Parathyroid adenoma (tissue), 2 donors: ENCODE results near the gene BST1.
A peak's percentile ranks its signal among the peaks of the same experiment; 100 is the strongest.

ENCODE experiments used
- H2AFZ ChIP-seq: fragments of 300-600 bp; sonication (generic); one replicate; pipeline ENCODE4 v1.7.0; 2017; ENCODE audit warnings: antibody characterized with exemption, mild to moderate bottlenecking
- H3K27ac ChIP-seq: fragments of 300-600 bp; sonication (generic); one replicate; pipeline ENCODE4 v1.7.0; 2017
- H3K27me3 ChIP-seq: fragments of 300-600 bp; sonication (generic); one replicate; pipeline ENCODE4 v1.7.0; 2017; ENCODE audit warnings: low read length; ENCODE audit not compliant: control insufficient read depth, insufficient read depth
- H3K36me3 ChIP-seq: fragments of 300-600 bp; sonication (generic); one replicate; pipeline ENCODE4 v1.7.0; 2017; ENCODE audit warnings: low read length; ENCODE audit not compliant: control insufficient read depth, insufficient read depth
- H3K4me1 ChIP-seq: fragments of 300-600 bp; sonication (generic); one replicate; pipeline ENCODE4 v1.7.0; 2017; ENCODE audit warnings: control low read depth
- H3K4me2 ChIP-seq: fragments of 300-600 bp; sonication (generic); one replicate; pipeline ENCODE4 v1.7.0; 2017; ENCODE audit warnings: low read length
- H3K4me3 ChIP-seq: fragments of 300-600 bp; sonication (generic); one replicate; pipeline ENCODE4 v1.7.0; 2017; ENCODE audit warnings: low read depth, low read length
- H3K79me2 ChIP-seq: fragments of 300-600 bp; sonication (generic); one replicate; pipeline ENCODE4 v1.7.0; 2017; ENCODE audit warnings: control low read depth
- H3K9ac ChIP-seq: fragments of 300-600 bp; sonication (generic); one replicate; pipeline ENCODE4 v1.7.0; 2017; ENCODE audit warnings: mild to moderate bottlenecking
- H3K9me3 ChIP-seq: fragments of 300-600 bp; sonication (generic); one replicate; pipeline ENCODE4 v1.7.0; 2017; ENCODE audit warnings: low read length; ENCODE audit not compliant: control insufficient read depth
- CTCF ChIP-seq: fragments of 300-600 bp; sonication (generic); IDR thresholded peaks from one replicate; pipeline ENCODE4 v1.7.0; 2017; ENCODE audit warnings: antibody characterized with exemption, mild to moderate bottlenecking
- donor health status: primary hyperparathyroidism.

The BST1 gene

GRCh38 chr4:15696866-15697265 lies 6.0 kb upstream of the BST1 start:
- Histone ChIP-seq H3K9me3 (no peaks in the 10 kb centered on the region), H3K36me3 (no peaks in the 10 kb centered on the region), H3K27me3 (no peaks in the 10 kb centered on the region), H3K4me3 (no peak overlapping the region), H3K4me1 (no peaks in the 10 kb centered on the region), H3K79me2 (no peaks in the 10 kb centered on the region), H2AFZ (no peak overlapping the region), H3K4me2 (no peak overlapping the region), H3K9ac (no peak overlapping the region), H3K27ac (no peak overlapping the region)
- TF ChIP-seq CTCF = no peak

- Histone ChIP-seq H3K27ac (no peak overlapping the region), H3K27me3 (no peaks in the 10 kb centered on the region), H3K79me2 (no peaks in the 10 kb centered on the region), H3K4me3 (no peak overlapping the region), H3K4me1 (no peaks in the 10 kb centered on the region), H2AFZ (peak overlapping the region; percentile 78), H3K9me3 (no peaks in the 10 kb centered on the region), H3K9ac (no peak overlapping the region), H3K36me3 (no peaks in the 10 kb centered on the region), H3K4me2 (no peak overlapping the region)
- TF ChIP-seq CTCF = no peak
These were observed 574 bp downstream of the BST1 start for GRCh38 chr4:15703439-15703838.

GRCh38 chr4:15704129-15704528 lies 1.3 kb downstream of the BST1 start:
- Histone ChIP-seq H3K9ac (no peak overlapping the region), H3K79me2 (no peaks in the 10 kb centered on the region), H3K36me3 (no peaks in the 10 kb centered on the region), H3K9me3 (no peaks in the 10 kb centered on the region), H3K4me3 (no peak overlapping the region), H2AFZ (no peak overlapping the region), H3K27ac (no peak overlapping the region), H3K27me3 (no peaks in the 10 kb centered on the region), H3K4me2 (no peak overlapping the region), H3K4me1 (no peaks in the 10 kb centered on the region)
- no peak for TF ChIP-seq CTCF

- no peaks in the 10 kb centered on the region for H3K79me2 ChIP-seq
- H3K36me3 ChIP-seq = no peaks in the 10 kb centered on the region
- H3K27me3 ChIP-seq = no peaks in the 10 kb centered on the region
- no peaks in the 10 kb centered on the region for H3K4me1 ChIP-seq
- no peak overlapping the region for H3K27ac ChIP-seq
- H3K9me3 ChIP-seq = no peaks in the 10 kb centered on the region
- H3K9ac ChIP-seq = no peak overlapping the region
- H3K4me3 ChIP-seq = no peak overlapping the region
- TF ChIP-seq CTCF = no peak
- H3K4me2 ChIP-seq = no peak overlapping the region
- H2AFZ ChIP-seq = no peak overlapping the region
These were observed 3.9 kb downstream of the BST1 start for GRCh38 chr4:15706646-15707362.

- Histone ChIP-seq H3K79me2 (no peaks in the 10 kb centered on the region), H3K4me2 (no peak overlapping the region), H3K36me3 (no peaks in the 10 kb centered on the region), H3K9me3 (no peaks in the 10 kb centered on the region), H3K27me3 (no peaks in the 10 kb centered on the region), H3K4me1 (no peaks in the 10 kb centered on the region), H3K9ac (no peak overlapping the region), H3K4me3 (no peak overlapping the region), H2AFZ (no peak overlapping the region), H3K27ac (no peak overlapping the region)
- no peak for TF ChIP-seq CTCF
These were observed 4.5 kb downstream of the BST1 start for GRCh38 chr4:15707363-15707715.
